HEK293 (cell line): Measurements from ENCODE around the gene PTPRH.

ENCODE experiments used
- CTCF ChIP-seq: fragments of 450-650 bp; formaldehyde crosslinking; IDR thresholded peaks from 2 replicates; pipeline ENCODE4 v1.5.1; 2016; ENCODE audit warnings: missing biosample characterization, missing genetic modification characterization
- REST ChIP-seq: fragments of 450-650 bp; formaldehyde crosslinking; IDR thresholded peaks from 2 replicates; pipeline ENCODE4 v1.5.1; 2016; ENCODE audit warnings: missing biosample characterization, missing genetic modification characterization
- ZNF146 ChIP-seq: fragments of 450-650 bp; formaldehyde crosslinking; IDR thresholded peaks from 2 replicates; pipeline ENCODE4 v1.5.1; 2016; ENCODE audit warnings: missing biosample characterization, missing genetic modification characterization
- ZNF24 ChIP-seq: fragments of 450-650 bp; formaldehyde crosslinking; IDR thresholded peaks from 2 replicates; pipeline ENCODE4 v1.5.1; 2016; ENCODE audit warnings: missing biosample characterization, missing genetic modification characterization
- ZNF510 ChIP-seq: fragments of 450-650 bp; formaldehyde crosslinking; IDR thresholded peaks from 2 replicates; pipeline ENCODE4 v1.5.1; 2018; ENCODE audit warnings: mild to moderate bottlenecking, missing genetic modification characterization, missing biosample characterization; ENCODE audit not compliant: insufficient replicate concordance
- ZNF670 ChIP-seq: fragments of 450-650 bp; formaldehyde crosslinking; IDR thresholded peaks from 2 replicates; pipeline ENCODE4 v1.5.1; 2016; ENCODE audit warnings: missing biosample characterization, missing genetic modification characterization, low read depth
- ZNF777 ChIP-seq: fragments of 450-650 bp; formaldehyde crosslinking; IDR thresholded peaks from 2 replicates; pipeline ENCODE4 v1.5.1; 2017; ENCODE audit warnings: missing biosample characterization, missing genetic modification characterization, borderline replicate concordance
- ZSCAN23 ChIP-seq: fragments of 450-650 bp; formaldehyde crosslinking; IDR thresholded peaks from 2 replicates; pipeline ENCODE4 v1.5.1; 2016; ENCODE audit warnings: missing biosample characterization, missing genetic modification characterization
- TF ChIP-seq, protein P1 (sequence below): fragments of 450-650 bp; formaldehyde crosslinking; IDR thresholded peaks from 2 replicates; pipeline ENCODE4 v1.5.1; 2016; ENCODE audit warnings: missing biosample characterization, missing genetic modification characterization, low read depth

- no peak for TF ChIP-seq ZNF670 (tag by site-specific recombination)
- no peak for TF ChIP-seq ZNF146
- TF ChIP-seq ZSCAN23 (tag by site-specific recombination): no peak
- TF ChIP-seq ZNF510 (tag by site-specific recombination): no peak
- no peak for TF ChIP-seq ZNF24 (tag by site-specific recombination)
- TF ChIP-seq, protein P1, sequence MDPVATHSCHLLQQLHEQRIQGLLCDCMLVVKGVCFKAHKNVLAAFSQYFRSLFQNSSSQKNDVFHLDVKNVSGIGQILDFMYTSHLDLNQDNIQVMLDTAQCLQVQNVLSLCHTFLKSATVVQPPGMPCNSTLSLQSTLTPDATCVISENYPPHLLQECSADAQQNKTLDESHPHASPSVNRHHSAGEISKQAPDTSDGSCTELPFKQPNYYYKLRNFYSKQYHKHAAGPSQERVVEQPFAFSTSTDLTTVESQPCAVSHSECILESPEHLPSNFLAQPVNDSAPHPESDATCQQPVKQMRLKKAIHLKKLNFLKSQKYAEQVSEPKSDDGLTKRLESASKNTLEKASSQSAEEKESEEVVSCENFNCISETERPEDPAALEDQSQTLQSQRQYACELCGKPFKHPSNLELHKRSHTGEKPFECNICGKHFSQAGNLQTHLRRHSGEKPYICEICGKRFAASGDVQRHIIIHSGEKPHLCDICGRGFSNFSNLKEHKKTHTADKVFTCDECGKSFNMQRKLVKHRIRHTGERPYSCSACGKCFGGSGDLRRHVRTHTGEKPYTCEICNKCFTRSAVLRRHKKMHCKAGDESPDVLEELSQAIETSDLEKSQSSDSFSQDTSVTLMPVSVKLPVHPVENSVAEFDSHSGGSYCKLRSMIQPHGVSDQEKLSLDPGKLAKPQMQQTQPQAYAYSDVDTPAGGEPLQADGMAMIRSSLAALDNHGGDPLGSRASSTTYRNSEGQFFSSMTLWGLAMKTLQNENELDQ (tag by site-specific recombination): no peak
- TF ChIP-seq REST (tag by site-specific recombination): no peak
- TF ChIP-seq ZNF777 (tag by site-specific recombination): no peak
- no peak for TF ChIP-seq CTCF (tag by site-specific recombination)
Measured at GRCh38 chr19:55206664-55207500, 2.4 kb downstream of the PTPRH start.
